AG09319 (cell line): ENCODE data around the gene KRTAP2-3.
"Not testable (repeated sequence)": the region's sequence is repeated elsewhere in the genome, so short reads cannot be mapped to it uniquely, and the experiment has no call there.

Source experiments
- DNase-seq: peaks from one replicate; pipeline ENCODE4 v3.0.0-alpha.2; 2010; ENCODE audit warnings: low read depth; ENCODE audit errors: extremely low read depth
- CTCF ChIP-seq: IDR thresholded peaks from 2 replicates; pipeline ENCODE4 v1.5.1; 2011; ENCODE audit warnings: low read depth, mild to moderate bottlenecking, inconsistent platforms, low read length, moderate library complexity

KRTAP2-3 gene

GRCh38 chr17:41071606-41072360 is 11.9 kb upstream of the KRTAP2-3 start:
- no peak for DNase-seq
- TF ChIP-seq CTCF, result no peak

GRCh38 chr17:41069031-41069430 is 9.1 kb upstream of the KRTAP2-3 start:
- no peak for TF ChIP-seq CTCF
- no peak for DNase-seq

- peak; percentile 63 for DNase-seq
Observed at GRCh38 chr17:41067281-41067680, 7.4 kb upstream of the KRTAP2-3 start.

GRCh38 chr17:41065829-41066624 is 6.1 kb upstream of the KRTAP2-3 start, which contains the start of gene KRTAP2-4:
Gene KRTAP2-4, minus strand, starts transcription at chr17:41065879. Its CDS starts 34 bp downstream, at chr17:41065845.
- no peak for DNase-seq
- no peak for TF ChIP-seq CTCF

More at GRCh38 chr17:41067281-41067680, 7.4 kb upstream of the KRTAP2-3 start:
- no peak for TF ChIP-seq CTCF

- not testable (repeated sequence) for DNase-seq
Observed at GRCh38 chr17:41065016-41065689, 5.2 kb upstream of the KRTAP2-3 start.

GRCh38 chr17:41064301-41064700 is 4.4 kb upstream of the KRTAP2-3 start:
- DNase-seq, result no peak
- no peak for TF ChIP-seq CTCF

- no peak for DNase-seq
- no peak for TF ChIP-seq CTCF
Observed at GRCh38 chr17:41063449-41063848, 3.5 kb upstream of the KRTAP2-3 start.
